Lower leg skin (tissue), 3 donors: ENCODE data around the gene FASTKD2.

ENCODE experiments used
- POLR2A ChIP-seq, 2 donors: fragments of 450-650 bp; IDR thresholded peaks; one replicate each; pipeline ENCODE4 v1.6.1; 2016 to 2017; ENCODE audit warnings: antibody characterized with exemption in 2 of 2, mild to moderate bottlenecking in 1 of 2, moderate library complexity in 1 of 2
- TF ChIP-seq, protein P1 (sequence below), 3 donors: fragments of 450-650 bp; IDR thresholded peaks; one replicate each; pipeline ENCODE4 v1.5.1; 2016; ENCODE audit warnings: antibody characterized with exemption in 3 of 3, mild to moderate bottlenecking in 3 of 3, moderate library complexity in 2 of 3

DNA sequence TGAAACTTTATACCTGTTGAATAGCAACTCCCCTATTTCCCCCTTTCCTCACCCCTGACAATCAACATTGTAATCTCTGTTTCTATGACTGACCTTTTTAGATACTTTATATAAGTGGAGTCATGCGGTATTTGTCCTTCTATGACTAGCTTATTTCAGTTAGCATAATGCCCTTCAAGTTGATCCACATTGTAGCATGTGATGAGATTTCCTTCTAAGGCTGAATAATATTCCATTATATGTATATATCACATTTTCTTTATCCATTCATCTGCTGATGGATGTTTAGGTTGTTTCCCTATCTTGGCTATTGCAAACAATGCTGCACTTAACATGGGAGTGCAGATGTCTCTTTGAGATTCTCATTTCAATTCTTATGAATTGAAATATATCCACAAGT is 9.5 kb downstream of the FASTKD2 start:
- TF ChIP-seq, protein P1, sequence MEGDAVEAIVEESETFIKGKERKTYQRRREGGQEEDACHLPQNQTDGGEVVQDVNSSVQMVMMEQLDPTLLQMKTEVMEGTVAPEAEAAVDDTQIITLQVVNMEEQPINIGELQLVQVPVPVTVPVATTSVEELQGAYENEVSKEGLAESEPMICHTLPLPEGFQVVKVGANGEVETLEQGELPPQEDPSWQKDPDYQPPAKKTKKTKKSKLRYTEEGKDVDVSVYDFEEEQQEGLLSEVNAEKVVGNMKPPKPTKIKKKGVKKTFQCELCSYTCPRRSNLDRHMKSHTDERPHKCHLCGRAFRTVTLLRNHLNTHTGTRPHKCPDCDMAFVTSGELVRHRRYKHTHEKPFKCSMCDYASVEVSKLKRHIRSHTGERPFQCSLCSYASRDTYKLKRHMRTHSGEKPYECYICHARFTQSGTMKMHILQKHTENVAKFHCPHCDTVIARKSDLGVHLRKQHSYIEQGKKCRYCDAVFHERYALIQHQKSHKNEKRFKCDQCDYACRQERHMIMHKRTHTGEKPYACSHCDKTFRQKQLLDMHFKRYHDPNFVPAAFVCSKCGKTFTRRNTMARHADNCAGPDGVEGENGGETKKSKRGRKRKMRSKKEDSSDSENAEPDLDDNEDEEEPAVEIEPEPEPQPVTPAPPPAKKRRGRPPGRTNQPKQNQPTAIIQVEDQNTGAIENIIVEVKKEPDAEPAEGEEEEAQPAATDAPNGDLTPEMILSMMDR (IDR thresholded peaks at IDR 0.05) = no peak
- no peak for TF ChIP-seq POLR2A (IDR thresholded peaks at IDR 0.05)
